OCI-LY7 (cell line): ENCODE measurements around the gene GID8.

Experiments used
- EZH2phosphoT487 ChIP-seq: fragments of 200-600 bp; sonication (generic); IDR thresholded peaks from 2 replicates; pipeline ENCODE4 v1.6.1; 2018; ENCODE audit warnings: low read depth, borderline replicate concordance, mild to moderate bottlenecking, mixed run types, antibody characterized with exemption, low read length, moderate library complexity, mixed read lengths
- TF ChIP-seq, protein P1 (sequence below): fragments of 200-600 bp; sonication (generic); conservative IDR thresholded peaks from 2 replicates; pipeline ENCODE4 v1.5.1; 2014; ENCODE audit warnings: mild to moderate bottlenecking, antibody characterized with exemption, low read length, moderate library complexity, mixed read lengths

DNA sequence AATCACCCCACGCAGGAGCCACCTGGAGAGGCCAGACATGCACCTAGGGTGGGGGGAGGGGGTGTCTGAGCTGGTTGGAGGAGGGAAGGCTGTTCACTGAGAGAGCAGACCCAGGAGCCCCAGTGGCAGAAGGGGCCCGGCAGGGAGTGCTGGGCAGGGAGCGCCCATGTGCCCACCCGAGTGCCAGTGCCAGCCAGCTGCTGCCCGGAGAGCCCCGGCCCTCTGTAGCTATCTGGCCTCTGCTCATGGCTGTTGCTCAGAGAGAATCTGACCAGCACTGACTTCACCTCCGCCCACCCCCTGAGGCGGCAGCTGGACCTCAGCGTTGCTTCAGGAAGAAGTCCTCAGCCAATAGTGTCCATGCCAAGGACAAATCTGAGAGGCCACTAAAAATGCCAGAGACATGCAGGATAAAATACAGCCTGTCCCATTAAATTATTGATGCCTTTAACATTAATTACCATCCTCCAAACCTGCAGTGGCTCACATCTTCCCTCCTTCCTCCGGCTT, 37.4 kb downstream of the GID8 start:
- TF ChIP-seq, protein P1, sequence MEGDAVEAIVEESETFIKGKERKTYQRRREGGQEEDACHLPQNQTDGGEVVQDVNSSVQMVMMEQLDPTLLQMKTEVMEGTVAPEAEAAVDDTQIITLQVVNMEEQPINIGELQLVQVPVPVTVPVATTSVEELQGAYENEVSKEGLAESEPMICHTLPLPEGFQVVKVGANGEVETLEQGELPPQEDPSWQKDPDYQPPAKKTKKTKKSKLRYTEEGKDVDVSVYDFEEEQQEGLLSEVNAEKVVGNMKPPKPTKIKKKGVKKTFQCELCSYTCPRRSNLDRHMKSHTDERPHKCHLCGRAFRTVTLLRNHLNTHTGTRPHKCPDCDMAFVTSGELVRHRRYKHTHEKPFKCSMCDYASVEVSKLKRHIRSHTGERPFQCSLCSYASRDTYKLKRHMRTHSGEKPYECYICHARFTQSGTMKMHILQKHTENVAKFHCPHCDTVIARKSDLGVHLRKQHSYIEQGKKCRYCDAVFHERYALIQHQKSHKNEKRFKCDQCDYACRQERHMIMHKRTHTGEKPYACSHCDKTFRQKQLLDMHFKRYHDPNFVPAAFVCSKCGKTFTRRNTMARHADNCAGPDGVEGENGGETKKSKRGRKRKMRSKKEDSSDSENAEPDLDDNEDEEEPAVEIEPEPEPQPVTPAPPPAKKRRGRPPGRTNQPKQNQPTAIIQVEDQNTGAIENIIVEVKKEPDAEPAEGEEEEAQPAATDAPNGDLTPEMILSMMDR: no peak
- no peak for TF ChIP-seq EZH2phosphoT487
